HG02884 (cell line): Measurements from ENCODE around the gene PATJ.
"Not testable (repeated sequence)": the region's sequence is repeated elsewhere in the genome, so short reads cannot be mapped to it uniquely, and the experiment has no call there.

Experiments
- ATAC-seq: cut with Tn5 transposase; IDR thresholded peaks from one replicate; pipeline ENCODE4 v1.9.1; 2021; ENCODE audit warnings: mild to moderate bottlenecking, moderate library complexity; ENCODE audit not compliant: unreplicated experiment

PATJ gene

GRCh38 chr1:62194651-62195544 is 452.6 kb downstream of the PATJ start, which contains the start of gene L1TD1:
TSS of gene L1TD1 (plus strand) at chr1:62194849. CDS start at chr1:62206629, 11,780 bp downstream.
- ATAC-seq, result no peak

GRCh38 chr1:62196086-62196690 is 453.9 kb downstream of the PATJ start:
- ATAC-seq, result no peak

- ATAC-seq, result no peak
Observed at GRCh38 chr1:62198069-62198780, 455.9 kb downstream of the PATJ start.

- ATAC-seq, result no peak
Observed at GRCh38 chr1:62198781-62199125, 456.5 kb downstream of the PATJ start.

GRCh38 chr1:62207187-62207586 is 464.9 kb downstream of the PATJ start:
- ATAC-seq, result no peak

GRCh38 chr1:62208087-62208486 is 465.8 kb downstream of the PATJ start:
- no peak for ATAC-seq

- no peak for ATAC-seq
Observed at GRCh38 chr1:62208970-62209369, 466.7 kb downstream of the PATJ start.

- no peak for ATAC-seq
Observed at GRCh38 chr1:62209931-62210595, 467.8 kb downstream of the PATJ start.

- ATAC-seq, result no peak
Observed at GRCh38 chr1:62210960-62211359, 468.7 kb downstream of the PATJ start.

GRCh38 chr1:62212411-62212810 is 470.1 kb downstream of the PATJ start:
- ATAC-seq, result no peak

GRCh38 chr1:62213075-62213914 is 471.0 kb downstream of the PATJ start:
- no peak for ATAC-seq

GRCh38 chr1:62218604-62219003 is 476.3 kb downstream of the PATJ start:
- no peak for ATAC-seq

- not testable (repeated sequence) for ATAC-seq
Observed at GRCh38 chr1:62220456-62220855, 478.2 kb downstream of the PATJ start.

- no peak for ATAC-seq
Observed at GRCh38 chr1:62221171-62221570, 478.9 kb downstream of the PATJ start.

- no peak for ATAC-seq
Observed at GRCh38 chr1:62222321-62222720, 480.0 kb downstream of the PATJ start.

GRCh38 chr1:62224182-62224581 is 481.9 kb downstream of the PATJ start:
- no peak for ATAC-seq

- ATAC-seq, result no peak
Observed at GRCh38 chr1:62227496-62227895, 485.2 kb downstream of the PATJ start.
